Fibroblast of lung (primary cell): ENCODE results near the gene VPS35.

Experiments used
- CTCF ChIP-seq, 2 donors: IDR thresholded peaks in 1 of 2; conservative IDR thresholded peaks in 1 of 2; 1 replicate in 1 of 2; 2 replicates in 1 of 2; pipeline ENCODE4 v1.5.1; 2011 to 2012; ENCODE audit warnings: low read length in 2 of 2, control low read depth in 1 of 2, inconsistent platforms in 1 of 2, low read depth in 1 of 2, mild to moderate bottlenecking in 1 of 2
- EZH2 ChIP-seq: IDR thresholded peaks from 2 replicates; pipeline ENCODE4 v1.5.1; 2012; ENCODE audit warnings: low read length, control low read depth, mild to moderate bottlenecking; ENCODE audit errors: missing control alignments

GRCh38 chr16:46627746-46628145 is 61.2 kb downstream of the VPS35 start:
- TF ChIP-seq CTCF (conservative IDR thresholded peaks at IDR 0.05 in 1 of 2, IDR thresholded peaks at IDR 0.05 in 1 of 2; ENCODE audit: low read depth in 1 of 2, low read length in 2 of 2) (no peak), EZH2 (no peak)
